HG02852 (cell line): ENCODE measurements around the gene SRA1.
"Not testable (repeated sequence)": the region's sequence is repeated elsewhere in the genome, so short reads cannot be mapped to it uniquely, and the experiment has no call there.

Source experiments
- ATAC-seq: cut with Tn5 transposase; IDR thresholded peaks from one replicate; pipeline ENCODE4 v1.9.1; 2021; ENCODE audit warnings: mild to moderate bottlenecking, moderate library complexity; ENCODE audit not compliant: unreplicated experiment

The SRA1 gene

DNA sequence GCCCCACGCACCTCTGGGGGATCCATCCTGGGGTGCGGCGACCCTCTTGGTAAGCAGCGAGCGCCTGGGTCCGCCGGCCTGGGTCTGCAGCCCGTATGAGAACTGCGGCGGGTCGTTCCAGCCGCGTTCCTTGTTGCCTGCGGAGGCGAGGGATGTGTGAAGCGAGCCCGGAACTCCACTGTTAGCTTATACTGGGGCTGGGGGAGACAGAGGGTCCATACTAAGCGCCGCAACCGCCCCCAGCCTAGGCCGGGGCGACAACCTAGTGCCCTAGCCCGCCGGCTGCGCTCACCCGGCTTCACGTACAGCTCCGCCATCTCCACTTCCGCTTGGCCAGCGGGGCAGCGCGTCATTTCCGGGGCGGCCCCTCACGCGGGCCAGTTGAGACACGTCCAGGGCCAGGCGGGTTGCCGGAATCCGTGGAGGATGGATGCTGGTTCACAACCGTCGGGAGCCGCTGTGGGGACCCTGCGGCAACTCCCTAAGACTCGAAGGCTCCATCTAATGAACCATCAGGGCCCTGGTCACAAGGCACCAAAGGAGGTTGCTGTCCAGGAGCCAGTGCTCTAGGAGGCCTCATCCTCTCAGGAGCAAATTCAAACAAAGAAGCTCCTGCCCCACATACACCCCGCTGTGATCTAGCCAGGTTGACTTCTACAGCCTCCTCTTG lies at the start of gene SRA1:
SRA1 (minus strand) TSS at position 338 of the 670 bp plus-strand sequence; CDS start at position 317, 21 bp downstream.
- ATAC-seq, result peak; percentile 94

DNA sequence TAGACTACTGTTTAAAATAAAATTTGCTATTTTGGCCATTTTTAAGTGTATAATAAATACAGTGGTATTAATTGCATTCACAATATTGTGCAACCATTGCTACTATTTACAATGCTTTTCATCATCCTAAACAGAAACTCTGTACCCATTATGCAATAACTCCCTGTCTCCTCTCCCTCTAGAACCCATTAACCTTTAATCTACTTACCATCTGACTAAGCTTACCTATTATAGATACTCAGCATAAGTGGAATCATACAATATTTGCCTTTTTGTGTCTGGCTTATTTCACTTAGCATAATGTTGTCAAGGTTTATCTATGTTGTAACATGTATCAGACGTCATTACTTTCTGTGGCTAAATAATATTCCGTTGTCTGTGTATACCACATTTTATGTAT lies 49.8 kb upstream of the SRA1 start:
- ATAC-seq, result no peak

DNA sequence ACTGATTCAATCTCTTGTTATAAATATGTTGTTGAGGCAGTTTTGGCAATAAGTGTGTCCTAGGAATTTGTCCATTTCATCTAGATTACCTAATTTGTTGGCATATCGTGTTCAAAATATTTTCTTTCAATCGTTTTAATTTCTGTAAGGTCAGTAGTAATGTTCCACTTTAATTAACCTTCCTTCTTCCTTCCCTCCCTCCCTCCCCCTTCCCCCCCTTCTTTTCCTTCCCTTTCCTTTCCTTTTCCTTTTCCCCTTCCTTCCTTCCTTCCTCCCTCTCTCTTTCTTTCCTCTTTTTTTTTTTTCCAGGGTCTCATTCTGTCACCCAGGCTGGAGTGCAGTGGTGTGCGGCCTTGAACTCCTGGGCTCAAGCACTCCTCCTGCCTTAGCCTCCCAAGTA lies 48.6 kb upstream of the SRA1 start:
- no peak for ATAC-seq

DNA sequence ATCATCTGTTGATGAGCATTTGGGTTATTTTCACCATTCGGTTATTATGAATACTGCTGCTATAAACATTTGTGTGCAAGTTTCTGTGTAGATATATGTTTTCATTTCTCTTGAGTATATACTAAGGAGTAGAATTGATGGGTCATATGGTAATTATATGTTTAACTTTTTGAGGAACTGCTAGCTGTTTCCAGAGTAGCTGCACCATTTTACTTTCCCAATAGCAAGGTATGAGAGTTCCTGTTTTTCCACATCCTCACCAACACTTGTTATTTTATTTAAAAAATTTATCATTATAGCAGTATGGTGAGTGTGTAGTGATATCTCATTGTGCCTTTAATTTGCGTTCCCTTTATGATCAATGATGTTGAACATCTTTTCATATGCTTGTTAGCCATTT lies 46.5 kb upstream of the SRA1 start:
- no peak for ATAC-seq

DNA sequence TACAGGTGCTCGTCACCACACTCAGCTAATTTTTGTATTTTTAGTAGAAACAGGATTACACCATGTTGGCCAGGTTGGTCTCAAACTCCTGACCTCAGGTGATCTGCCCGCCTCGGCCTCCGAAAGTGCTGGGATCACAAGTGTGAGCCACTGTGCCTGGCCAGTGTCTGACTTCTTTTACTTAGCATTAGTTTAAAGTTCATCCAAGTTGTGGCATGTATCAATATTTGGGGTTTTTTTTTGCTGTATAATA lies 46.1 kb upstream of the SRA1 start:
- not testable (repeated sequence) for ATAC-seq

DNA sequence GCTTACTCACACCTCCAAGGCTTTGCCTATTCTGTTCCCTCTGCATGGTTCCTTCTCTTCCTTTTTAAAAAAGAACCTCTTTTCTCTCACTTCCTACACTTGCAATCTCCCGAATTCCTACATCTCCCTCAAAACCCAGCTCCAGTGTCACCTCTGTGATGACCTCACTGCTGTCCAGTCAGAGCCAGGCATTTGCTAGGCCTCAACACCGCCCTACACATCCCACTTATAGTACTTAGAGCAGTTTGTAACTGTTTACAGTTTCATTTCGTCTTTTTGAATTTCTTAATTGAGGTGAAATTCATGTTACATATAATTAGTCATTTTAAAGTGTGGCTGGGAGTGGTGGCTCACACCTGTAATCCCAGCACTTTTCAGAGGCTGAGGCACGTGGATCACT lies 44.9 kb upstream of the SRA1 start:
- ATAC-seq, result no peak

DNA sequence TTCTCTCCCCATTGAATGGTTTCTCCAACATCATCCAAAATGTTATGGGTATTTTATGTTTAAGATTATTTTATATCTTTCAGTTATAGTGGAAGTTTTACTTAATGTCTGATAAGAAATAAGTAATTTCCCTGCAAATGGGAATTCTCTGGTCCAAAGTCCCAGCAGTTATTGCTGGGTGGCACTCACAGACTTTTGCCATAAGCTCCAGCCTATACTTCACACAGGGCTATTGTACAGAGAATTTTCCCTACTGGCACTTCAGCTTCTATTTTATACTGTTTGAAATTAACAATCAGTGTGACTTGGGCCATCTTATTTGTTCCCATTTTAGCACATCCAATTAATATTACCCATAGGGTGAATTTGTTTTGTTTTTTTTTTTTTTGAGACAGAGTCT lies 42.8 kb upstream of the SRA1 start:
- no peak for ATAC-seq

DNA sequence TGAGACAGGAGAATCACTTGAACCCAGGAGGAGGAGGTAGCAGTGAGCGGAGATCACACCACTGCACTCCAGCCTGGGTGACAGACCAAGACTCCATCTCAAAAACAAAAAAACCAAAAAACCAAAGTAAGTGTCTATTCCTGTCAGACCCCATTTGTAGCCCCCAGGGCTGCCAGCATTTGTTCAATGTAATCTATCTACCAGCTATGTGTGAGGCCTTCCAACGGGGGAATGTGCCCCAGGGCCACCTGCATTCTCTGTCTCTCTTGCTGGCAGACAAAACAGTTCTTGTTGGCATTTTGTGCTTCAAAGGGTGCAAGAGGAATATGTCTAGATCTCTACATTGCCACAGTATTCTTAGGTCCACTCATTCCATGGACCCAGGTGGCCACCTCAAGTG lies 41.6 kb upstream of the SRA1 start:
- ATAC-seq, result no peak

DNA sequence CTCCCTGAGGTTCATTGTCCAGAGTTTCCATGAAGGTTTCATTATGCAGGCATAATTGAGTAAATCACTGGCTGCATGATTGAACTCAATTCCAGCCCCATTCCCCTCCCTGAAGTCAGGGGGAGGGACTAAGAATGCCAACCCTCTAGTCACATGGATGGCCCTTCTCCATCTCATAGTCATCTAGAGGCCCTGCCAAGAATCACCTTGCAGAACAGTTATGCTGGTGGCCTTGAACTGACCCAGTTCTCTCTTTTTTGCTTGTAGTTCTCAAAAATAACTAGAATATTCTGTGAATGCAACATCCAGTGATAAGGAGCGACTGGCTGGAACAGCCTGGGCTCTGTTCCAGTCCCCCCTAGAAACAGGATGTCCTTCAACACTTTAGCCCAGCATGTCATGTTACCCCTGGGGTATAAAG lies 39.1 kb upstream of the SRA1 start:
- ATAC-seq, result no peak

DNA sequence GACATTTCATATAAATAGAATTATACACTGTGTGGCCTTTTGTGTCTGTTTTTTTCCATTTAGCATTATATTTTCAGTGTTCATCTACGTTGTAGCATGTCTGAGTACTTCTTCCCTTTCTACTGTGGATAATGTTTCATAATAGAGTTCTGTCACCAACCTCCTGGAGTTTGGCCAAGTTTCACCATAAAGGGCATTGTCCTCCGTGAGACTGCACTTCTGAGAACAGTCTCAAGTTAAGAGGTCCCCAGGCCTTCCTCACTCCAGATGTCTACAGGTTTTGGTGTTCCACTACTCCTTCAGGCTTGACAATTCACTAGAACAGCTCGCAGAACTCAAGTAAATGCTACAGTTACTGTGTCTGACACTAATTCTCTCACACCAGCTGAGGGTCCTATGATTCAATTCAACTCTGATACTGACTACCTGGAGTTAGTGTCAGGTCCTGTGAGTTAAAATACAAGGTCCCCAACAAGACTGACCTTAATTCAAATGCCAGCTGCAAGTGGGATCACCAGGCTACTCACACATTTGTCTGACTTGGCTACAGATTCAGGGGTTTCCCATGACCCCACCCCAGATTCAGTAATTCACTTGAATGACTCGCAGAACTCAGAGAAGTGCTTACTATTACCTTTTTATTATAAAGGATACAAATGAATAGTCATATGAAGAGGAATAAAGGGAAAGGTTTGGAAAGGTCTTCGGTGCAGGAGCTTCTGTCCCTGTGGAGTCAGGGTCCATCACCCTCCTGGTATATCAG lies 38.4 kb upstream of the SRA1 start:
- no peak for ATAC-seq

DNA sequence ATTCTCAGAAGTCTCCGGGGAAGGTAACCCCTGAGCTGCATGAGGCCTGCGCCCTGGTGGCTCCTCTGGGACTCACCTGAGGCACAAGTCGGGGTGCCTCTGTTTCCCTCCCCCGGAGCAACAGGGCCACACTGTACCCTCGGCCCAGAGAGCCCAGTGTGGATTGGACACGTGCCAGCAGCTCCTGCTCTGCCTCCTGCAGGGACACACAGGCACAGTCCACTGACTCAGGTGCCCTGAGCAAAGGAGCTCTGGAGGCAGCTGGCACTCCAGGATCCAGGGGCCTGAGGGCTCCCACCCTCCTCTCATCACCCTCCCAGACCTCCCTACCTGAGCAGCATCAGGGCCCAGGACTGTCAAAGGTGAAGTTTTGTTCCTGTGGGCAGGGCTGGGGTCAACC lies 36.9 kb upstream of the SRA1 start:
- ATAC-seq, result no peak

DNA sequence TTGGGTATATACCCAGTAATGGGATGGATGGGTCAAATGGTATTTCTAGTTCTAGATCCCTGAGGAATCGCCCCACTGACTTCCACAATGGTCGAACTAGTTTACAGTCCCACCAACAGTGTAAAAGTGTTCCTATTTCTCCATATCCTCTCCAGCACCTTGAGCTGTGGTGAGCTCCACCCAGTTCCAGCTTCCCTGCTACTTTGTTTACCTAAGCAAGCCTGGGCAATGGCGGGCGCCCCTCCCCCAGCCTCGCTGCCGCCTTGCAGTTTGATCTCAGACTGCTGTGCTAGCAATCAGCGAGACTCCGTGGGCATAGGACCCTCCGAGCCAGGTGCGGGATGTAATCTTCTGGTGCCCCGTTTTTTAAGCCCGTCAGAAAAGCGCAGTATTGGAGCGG lies 35.8 kb upstream of the SRA1 start:
- ATAC-seq, result not testable (repeated sequence)

DNA sequence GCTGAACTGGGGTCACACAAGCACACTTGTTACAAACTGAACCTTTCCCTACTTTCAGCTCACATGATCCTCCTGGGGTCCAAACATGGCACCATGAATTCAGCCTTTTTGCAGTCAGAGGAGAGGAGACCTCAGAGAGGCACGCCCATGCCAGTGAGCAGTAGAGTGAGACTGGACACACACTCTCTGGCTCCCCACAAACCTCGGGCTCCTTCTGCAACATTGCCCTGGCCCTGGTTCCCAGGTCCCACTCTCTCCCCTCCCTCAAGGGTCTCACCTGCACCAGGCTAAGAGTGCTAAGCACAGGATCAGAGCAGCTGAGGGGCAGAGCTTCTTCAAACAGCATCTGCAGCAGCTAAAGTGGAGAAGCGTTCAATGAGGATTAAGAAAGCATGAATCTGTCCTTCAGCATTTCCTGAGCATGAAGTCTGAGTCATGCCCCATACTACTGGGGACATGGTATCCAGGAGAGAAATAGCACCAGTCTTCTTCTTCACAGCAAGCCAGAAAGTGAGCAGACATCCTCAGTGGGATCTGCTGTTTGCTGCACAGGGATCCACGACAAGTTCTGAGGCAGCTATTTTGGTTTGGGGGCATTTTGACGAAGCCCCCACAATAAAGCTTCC lies 34.6 kb upstream of the SRA1 start:
- ATAC-seq, result no peak

DNA sequence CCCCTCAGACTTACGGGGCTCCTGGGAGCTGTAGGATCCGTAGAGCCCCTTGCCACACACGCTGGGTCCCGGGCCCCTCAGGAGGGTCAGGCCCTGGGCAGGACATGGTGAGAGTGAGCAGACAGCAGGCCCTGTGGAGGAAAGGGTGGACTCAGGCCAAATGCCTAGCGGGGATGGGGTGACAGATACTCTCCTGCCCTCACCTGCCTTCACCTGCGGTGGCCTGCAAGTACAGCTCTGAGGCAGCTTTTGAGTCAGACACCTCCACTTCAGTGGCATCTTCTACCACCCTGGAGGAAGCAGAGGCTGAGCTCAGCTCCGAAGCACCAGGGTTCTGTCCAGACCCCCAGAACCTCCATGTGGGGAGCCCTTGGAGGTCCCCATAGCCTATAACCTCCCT lies 33.6 kb upstream of the SRA1 start:
- ATAC-seq, result no peak

DNA sequence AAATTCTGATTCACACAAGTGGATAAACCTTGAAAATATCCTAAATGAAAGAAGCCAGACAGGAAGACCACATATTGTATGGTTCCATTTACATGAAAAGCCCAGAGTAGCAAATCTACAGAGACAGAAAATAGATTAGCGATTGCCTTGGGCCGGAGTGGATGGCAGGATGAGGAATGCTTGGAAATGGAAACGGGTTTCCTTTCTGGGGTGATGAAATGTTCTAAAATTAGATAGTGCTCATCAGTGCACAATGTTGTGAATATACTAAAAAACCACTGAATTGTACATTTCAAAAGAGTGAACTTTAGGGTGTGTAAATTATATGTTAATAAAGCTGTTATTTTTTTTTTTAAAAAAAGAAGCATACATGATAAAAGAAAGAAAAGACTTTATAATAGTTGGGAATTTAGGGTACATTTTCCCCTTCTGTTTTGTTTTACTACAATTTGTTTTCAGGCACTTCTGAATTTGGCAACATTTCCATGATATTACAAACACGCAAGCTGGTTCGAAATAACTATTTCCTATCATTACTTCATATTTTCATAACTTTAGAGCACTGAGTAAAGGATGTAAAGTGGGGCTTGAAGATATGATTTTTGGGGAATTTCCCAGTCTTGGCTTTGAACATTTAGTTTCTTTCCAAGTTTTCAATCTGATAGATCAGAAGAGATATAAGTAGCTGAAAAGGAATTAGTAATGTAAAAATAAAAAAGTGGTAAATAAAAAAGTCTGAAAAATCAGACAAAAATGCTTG lies 31.2 kb upstream of the SRA1 start:
- no peak for ATAC-seq

DNA sequence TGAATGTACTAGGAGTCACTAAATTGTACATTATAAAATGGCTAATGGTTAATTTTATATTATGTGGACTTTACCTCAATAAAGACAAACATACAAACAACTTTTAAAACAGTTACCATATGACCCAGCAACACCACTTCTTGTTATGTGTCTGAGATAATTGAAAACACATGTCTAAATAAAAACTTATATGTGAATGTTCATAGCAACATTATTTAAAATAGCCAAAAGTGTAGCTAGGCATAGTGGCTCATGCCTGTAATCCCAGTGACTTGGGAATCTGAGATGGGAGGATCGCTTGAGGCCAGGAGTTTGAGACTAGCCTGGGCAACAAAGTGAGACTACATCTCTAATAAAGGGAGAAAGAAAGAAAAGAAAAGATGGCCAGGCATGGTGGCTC lies 30.2 kb upstream of the SRA1 start:
- ATAC-seq, result no peak

DNA sequence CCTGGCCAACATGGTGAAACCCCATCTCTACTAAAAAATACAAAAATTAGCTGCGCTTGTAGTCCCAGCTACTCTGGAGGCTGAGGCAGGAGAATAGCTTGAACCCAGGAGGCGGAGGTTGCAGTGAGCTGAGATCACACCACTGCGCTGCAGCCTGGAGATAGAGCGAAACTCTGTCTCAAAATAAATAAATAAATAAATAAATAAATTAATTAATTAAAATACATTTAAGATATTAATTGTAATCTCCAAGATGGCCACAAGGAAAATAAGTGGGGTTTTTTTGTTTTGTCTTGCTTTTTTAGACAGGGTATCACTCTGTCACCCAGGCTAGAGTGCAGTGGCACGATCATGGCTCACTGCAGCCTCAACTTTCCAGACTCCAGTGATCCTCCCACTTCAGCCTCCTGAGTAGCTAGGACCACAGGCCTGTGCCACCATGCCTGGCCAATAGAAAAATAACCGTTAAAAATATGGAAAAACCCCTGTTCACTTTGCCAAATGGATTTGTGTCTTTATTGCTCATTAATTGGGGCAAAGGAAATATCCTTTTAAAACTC lies 22.0 kb upstream of the SRA1 start:
- not testable (repeated sequence) for ATAC-seq

DNA sequence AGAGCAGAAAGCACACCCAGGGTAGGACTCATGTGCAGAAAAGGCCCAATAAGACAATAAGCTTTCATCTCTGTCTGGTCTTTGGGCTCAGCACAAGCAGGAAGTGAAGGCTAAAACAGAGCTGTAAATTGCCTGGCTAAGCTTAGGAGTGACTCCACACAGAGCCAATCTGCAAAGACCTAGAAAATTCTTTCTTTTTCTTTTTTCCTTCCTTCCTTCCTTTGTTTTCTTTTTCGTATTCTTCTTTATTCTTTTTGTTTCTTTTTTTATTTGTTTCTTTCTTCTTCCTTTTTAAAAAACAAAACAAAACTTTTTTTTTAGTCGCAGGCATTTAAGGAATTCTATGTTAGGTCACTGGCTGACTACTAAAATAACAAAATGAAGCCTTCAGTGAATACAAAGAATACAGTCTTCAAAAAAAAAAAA lies 19.5 kb upstream of the SRA1 start:
- no peak for ATAC-seq

DNA sequence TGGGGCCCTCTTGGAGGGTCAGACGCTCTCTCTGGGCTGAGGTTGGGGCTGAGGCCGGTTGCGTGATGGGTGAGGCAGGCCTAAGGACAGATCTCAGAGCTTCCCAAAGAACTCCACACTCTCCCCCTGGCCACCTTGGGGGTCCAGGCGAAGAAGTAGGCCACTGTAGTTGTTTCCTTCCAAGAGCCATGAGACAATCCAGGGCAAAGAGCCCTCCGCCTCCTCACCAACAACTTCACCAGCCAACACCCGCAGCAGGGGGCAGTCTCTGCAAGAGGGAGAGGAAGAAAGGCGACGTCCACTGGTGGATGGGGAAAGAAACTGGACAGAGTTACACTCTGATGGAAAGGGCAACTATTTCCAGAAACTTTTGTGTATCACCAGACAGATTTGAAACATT lies 18.0 kb upstream of the SRA1 start:
- ATAC-seq, result no peak

DNA sequence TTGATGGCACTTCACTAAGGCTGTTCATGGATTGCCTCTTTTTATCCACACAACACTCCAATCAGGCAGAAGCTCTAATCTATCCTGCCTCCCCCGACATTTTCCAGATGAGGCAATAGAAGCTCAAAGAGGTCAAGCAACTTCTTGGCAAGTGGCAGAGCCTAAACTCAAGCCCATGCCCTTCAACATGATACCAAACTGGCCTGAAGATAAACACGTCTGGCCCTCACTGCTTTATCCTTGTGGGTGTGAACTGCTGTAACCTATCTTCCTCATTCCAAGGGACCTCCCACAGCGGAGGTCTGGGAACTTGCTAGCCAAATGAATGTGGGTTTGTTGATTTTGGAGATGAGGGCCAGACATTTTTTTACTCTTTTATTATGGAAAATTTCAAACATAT lies 16.9 kb upstream of the SRA1 start:
- ATAC-seq, result no peak

DNA sequence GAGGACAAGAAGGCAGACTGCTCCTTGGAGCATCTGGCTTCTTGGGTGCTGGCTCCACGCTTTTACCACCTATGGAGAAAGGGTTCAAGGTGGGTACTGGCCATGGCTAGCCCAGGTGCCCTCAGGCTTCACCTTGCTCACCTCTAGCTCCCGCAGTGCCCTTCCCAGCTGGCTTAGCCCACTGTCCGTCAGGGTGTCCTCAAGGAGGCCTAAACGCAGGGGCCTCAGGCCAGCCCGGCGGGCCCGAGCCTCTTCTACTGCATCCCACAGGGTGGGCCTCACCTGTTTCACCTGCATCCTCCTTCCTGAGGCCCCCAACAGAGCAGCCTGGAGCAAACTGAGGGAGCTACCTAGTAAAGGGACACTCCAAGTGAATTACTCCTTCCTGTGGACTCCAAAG lies 16.4 kb upstream of the SRA1 start:
- no peak for ATAC-seq
